Measurements from ENCODE around the gene LHFPL6. TPM values are rescaled to one million over a fixed set of nuclear protein-coding genes. Genes with fewer than 3 reads are reported as not detected.

The LHFPL6 gene
- total RNA-seq, 2 donors from 2014 or later: 99.0 to 115 TPM

DNA sequence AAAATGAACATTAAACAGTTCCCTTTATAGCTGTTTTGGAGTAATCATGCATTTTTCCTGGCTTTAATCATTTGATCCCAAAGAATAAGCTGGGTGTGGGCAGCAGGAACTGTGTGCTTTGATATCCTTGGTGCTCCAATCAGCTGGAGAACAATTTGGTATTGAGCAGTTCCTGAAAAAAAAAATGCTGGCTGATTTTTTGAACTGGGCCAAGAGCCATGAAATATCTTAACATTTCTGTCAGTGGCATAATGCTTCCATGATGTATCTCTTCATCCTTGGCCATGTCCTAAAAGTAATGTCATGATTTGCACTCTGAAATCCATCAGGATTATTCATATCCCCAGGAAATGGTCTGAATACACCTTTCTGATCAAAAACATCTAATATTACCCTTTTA lies 134.7 kb downstream of the LHFPL6 start:
- ATAC-seq (ENCODE audit: insufficient number of reproducible peaks, low FRiP score, low read depth): no peak
- Histone ChIP-seq H3K27ac (no peak overlapping the region), H3K27me3 (replicated peaks; ENCODE audit: insufficient read depth) (no peaks in the 10 kb centered on the region), H3K4me3 (no peak overlapping the region), H3K4me1 (ENCODE audit: control insufficient read depth in 1 of 2, low read depth in 2 of 2) (peaks cover 0 to 16% of the 10 kb centered on the region in 2 donors), H3K9me3 (no peaks in the 10 kb centered on the region), H3K36me3 (no peaks in the 10 kb centered on the region)
- TF ChIP-seq, protein P1, sequence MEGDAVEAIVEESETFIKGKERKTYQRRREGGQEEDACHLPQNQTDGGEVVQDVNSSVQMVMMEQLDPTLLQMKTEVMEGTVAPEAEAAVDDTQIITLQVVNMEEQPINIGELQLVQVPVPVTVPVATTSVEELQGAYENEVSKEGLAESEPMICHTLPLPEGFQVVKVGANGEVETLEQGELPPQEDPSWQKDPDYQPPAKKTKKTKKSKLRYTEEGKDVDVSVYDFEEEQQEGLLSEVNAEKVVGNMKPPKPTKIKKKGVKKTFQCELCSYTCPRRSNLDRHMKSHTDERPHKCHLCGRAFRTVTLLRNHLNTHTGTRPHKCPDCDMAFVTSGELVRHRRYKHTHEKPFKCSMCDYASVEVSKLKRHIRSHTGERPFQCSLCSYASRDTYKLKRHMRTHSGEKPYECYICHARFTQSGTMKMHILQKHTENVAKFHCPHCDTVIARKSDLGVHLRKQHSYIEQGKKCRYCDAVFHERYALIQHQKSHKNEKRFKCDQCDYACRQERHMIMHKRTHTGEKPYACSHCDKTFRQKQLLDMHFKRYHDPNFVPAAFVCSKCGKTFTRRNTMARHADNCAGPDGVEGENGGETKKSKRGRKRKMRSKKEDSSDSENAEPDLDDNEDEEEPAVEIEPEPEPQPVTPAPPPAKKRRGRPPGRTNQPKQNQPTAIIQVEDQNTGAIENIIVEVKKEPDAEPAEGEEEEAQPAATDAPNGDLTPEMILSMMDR (IDR thresholded peaks at IDR 0.05): no peak
- no peak for DNase-seq (ENCODE audit: low spot score)

DNA sequence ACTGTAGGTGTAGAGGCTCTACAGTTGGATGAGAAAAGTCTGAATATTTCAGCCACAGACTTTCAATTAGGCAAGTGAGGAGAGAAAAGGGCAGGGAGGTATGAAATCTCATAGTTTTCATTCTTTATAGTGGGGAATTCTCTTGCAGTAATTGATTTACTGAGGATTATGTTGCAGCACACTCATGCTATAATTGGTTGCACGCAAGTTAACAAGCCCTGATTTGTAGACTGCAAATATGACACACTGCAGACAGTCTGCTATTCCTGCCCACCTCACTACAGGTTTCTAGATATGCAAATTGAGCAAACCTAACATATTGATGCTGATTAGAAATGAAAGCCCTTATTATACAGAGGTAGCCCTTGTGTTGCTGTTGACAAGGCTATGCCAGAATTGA lies 139.4 kb downstream of the LHFPL6 start:
- Histone ChIP-seq H3K27ac (no peak overlapping the region), H3K9me3 (no peaks in the 10 kb centered on the region), H3K27me3 (replicated peaks; ENCODE audit: insufficient read depth) (no peaks in the 10 kb centered on the region), H3K4me1 (ENCODE audit: control insufficient read depth in 1 of 2, low read depth in 2 of 2) (peaks cover 8 to 54% of the 10 kb centered on the region in 2 donors), H3K36me3 (no peaks in the 10 kb centered on the region), H3K4me3 (no peak overlapping the region)
- ATAC-seq (ENCODE audit: insufficient number of reproducible peaks, low FRiP score, low read depth): no peak
- no peak for DNase-seq (ENCODE audit: low spot score)
- TF ChIP-seq, protein P1 (IDR thresholded peaks at IDR 0.05): no peak

DNA sequence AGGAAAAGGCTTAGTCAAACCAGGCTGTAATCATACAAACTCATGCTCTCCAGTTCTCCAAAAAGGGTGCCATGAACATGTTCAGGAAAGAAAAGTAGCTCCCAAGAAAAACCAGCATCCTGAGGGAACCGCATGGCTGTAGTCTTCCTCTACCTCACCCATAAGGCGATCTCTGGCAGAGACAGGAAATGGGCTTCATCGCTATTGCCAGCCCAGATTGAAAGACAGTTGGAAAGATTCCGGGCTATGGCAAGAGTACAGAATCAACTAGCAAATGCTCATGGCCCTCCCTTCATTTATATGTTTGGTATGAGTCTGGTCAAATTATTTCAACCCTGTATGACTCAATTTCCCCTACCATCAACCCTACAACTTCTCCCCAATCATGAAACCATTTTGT lies 140.1 kb downstream of the LHFPL6 start:
- Histone ChIP-seq H3K27me3 (replicated peaks; ENCODE audit: insufficient read depth) (no peaks in the 10 kb centered on the region), H3K4me3 (no peak overlapping the region), H3K36me3 (no peaks in the 10 kb centered on the region), H3K4me1 (ENCODE audit: control insufficient read depth in 1 of 2, low read depth in 2 of 2) (peaks cover 8 to 57% of the 10 kb centered on the region in 2 donors), H3K9me3 (no peaks in the 10 kb centered on the region), H3K27ac (no peak overlapping the region)
- DNase-seq (ENCODE audit: low spot score) (no peak), ATAC-seq (ENCODE audit: insufficient number of reproducible peaks, low FRiP score, low read depth) (no peak)
- TF ChIP-seq, protein P1 (IDR thresholded peaks at IDR 0.05): no peak

DNA sequence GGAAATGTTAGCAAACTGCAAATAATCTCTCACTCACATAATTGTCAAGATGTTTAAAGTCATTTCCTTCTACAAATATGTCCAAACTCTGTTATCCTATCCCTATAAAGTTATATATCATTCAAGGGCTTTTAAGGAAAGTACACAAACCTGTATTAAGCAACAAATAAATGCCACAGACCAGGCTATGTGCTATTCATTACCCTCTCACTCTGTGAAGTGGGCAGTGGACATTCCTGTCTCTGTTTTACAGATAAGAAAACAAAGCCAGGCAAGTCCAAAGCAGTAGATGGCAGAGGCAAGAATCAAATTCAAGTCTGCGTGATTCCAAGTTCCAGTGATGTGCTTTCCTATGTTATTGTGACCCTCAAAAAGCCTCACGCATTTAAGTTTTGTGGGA lies 140.6 kb downstream of the LHFPL6 start:
- H3K4me1 ChIP-seq (ENCODE audit: control insufficient read depth in 1 of 2, low read depth in 2 of 2): peaks cover 8 to 57% of the 10 kb centered on the region in 2 donors
- no peak for DNase-seq (ENCODE audit: low spot score)

DNA sequence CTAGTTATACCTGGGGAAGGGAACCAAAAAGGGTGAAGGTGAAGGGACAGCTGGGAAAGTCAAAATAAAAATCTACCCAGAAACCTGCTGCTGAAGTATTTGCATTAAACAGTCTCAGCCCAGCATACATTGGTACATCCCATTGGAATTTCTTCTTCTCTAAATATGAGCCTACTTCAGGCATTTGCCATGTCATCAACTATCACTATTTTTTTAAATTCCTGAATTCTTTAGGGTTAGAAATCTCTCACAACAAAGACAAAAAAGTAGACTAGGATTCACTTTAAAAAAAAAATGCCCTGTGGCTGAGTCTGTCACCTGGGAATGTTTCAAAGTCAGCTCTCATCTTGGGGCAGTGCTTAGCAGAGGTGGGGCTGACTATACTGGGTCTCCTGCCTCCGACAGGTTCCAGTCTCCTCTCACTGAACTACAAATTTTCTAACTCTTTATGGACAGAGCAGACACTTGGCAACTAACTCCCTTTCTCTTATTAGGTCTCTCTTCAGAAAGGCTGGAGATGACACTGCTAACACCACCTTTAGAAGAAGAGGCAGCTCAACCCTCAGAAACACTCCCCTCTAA lies 141.2 kb downstream of the LHFPL6 start:
- no peak for DNase-seq (ENCODE audit: low spot score)
- no peak for ATAC-seq (ENCODE audit: insufficient number of reproducible peaks, low FRiP score, low read depth)
- peaks cover 8 to 57% of the 10 kb centered on the region in 2 donors for H3K4me1 ChIP-seq (ENCODE audit: control insufficient read depth in 1 of 2, low read depth in 2 of 2)
- H3K27me3 ChIP-seq (replicated peaks; ENCODE audit: insufficient read depth): no peaks in the 10 kb centered on the region
- no peak overlapping the region for H3K27ac ChIP-seq
- H3K36me3 ChIP-seq: no peaks in the 10 kb centered on the region
- H3K4me3 ChIP-seq: no peak overlapping the region
- TF ChIP-seq, protein P1 (IDR thresholded peaks at IDR 0.05): no peak
- no peaks in the 10 kb centered on the region for H3K9me3 ChIP-seq

More for the DNA sequence above, 140.6 kb downstream of the LHFPL6 start:
- no peak for ATAC-seq (ENCODE audit: insufficient number of reproducible peaks, low FRiP score, low read depth)
- Histone ChIP-seq H3K9me3 (no peaks in the 10 kb centered on the region), H3K36me3 (no peaks in the 10 kb centered on the region), H3K27ac (no peak overlapping the region), H3K4me3 (no peak overlapping the region), H3K27me3 (replicated peaks; ENCODE audit: insufficient read depth) (no peaks in the 10 kb centered on the region)
- TF ChIP-seq, protein P1 (IDR thresholded peaks at IDR 0.05): no peak
